Omental fat pad (tissue), 4 donors: ENCODE measurements around the gene TGFBR1. TPM values are rescaled to one million over a fixed set of nuclear protein-coding genes. Genes with fewer than 3 reads are reported as not detected.

ENCODE experiments used
- ATAC-seq: fragments of 150-250 bp; one replicate; pipeline ENCODE4 v1.9.1; 2016; ENCODE audit warnings: mild to moderate bottlenecking, moderate library complexity; ENCODE audit not compliant: low FRiP score
- DNase-seq: peaks from one replicate; pipeline ENCODE4 v3.0.0-alpha.2; 2019; ENCODE audit warnings: low spot score
- CTCF ChIP-seq, 3 donors: fragments of 450-650 bp; IDR thresholded peaks; one replicate each; pipeline ENCODE4 v1.5.1; 2016 to 2017; ENCODE audit warnings: antibody characterized with exemption in 3 of 3, mild to moderate bottlenecking in 3 of 3, moderate library complexity in 2 of 3
- total RNA-seq, 4 donors: library from RNA; depleted of rRNA; stranded (reverse); fragments of >200 nt; gene quantifications; one replicate each; pipeline ENCODE4 v1.1.0, GENCODE V29; 2016

Gene TGFBR1
- total RNA-seq, 4 donors from 2014 or later: 20.9 to 35.2 (median 30.9) TPM

DNA sequence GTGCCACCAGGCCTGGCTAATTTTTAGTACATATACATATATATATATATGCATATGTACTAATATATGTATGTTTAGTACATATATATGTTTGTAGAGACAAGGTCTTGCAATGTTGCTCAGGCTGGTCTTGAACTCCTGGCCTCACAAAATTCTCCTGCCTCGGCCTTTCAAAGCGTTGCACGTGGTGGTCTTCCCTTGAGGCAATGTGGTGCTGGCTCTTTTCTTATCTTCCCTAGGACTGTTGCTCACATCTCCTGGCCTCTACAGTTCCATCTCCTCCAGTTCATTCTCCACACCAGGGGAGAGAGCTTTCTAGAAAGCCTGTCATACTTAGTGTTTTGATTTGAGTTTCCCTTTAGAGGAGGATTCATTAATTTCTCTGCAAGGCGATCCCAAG lies 28.9 kb upstream of the TGFBR1 start:
- no peak for TF ChIP-seq CTCF (IDR thresholded peaks at IDR 0.05)
- DNase-seq: no peak
- no peak for ATAC-seq

DNA sequence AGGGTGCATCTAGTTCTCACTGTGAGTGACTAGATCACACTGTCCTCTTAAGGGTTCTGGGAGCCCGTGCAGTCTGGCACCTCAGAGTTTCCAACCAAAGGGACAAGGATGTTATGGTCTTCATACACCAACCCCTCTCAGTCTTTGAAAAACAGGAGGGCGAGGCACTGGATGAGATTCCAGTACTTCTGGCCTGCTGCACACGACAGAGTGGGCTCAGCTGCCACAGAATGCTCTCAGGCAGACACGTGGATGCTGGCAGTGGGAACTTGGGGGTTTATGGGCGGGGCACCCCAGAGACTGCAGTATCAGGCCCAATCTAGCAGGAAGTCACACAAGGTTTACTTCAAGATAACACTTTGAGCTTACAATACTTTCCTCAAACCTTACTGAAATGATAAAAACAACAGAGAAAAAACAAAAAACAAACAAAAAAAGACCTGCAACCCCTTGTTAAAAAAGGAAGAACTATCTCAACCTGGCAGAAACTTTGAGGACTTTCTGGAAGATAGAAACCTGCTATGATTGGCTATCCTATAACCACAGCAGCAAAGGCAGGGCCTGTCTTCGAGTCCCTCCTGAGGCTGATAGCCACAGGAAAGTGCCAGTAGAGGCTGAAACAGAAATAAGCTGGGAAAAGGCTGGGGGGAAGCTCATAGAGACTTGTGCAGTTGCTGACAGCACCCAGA lies 28.3 kb upstream of the TGFBR1 start:
- no peak for ATAC-seq
- TF ChIP-seq CTCF (IDR thresholded peaks at IDR 0.05): no peak
- DNase-seq: no peak

GRCh38 chr9:99078717-99079116 lies 26.2 kb upstream of the TGFBR1 start:
- no peak for ATAC-seq
- no peak for DNase-seq
- no peak for TF ChIP-seq CTCF (IDR thresholded peaks at IDR 0.05)

DNA sequence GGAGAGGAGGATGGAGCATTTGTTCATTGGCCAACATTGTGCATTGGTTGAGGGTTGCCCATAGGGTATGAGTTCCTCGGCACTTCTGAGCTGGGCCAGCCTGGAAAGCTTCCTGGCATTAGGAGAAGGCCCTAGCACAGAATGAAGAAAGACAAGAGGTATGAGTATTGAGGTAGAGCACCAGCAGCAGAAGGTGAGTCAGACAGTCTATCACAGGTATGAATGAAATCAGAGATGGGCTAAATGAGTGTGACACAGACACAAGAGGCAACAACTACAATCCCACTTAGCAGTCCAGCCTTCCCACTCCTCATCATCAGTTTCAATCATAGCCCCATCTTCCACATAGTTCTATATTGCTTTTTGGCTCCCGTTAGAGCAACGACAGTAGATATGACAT lies 25.4 kb upstream of the TGFBR1 start:
- ATAC-seq (no peak), DNase-seq (no peak)

GRCh38 chr9:99083051-99083450 lies 21.9 kb upstream of the TGFBR1 start:
- DNase-seq (no peak), ATAC-seq (no peak)
- no peak for TF ChIP-seq CTCF (IDR thresholded peaks at IDR 0.05)

More for the DNA sequence above, 25.4 kb upstream of the TGFBR1 start:
- TF ChIP-seq CTCF (IDR thresholded peaks at IDR 0.05): no peak

DNA sequence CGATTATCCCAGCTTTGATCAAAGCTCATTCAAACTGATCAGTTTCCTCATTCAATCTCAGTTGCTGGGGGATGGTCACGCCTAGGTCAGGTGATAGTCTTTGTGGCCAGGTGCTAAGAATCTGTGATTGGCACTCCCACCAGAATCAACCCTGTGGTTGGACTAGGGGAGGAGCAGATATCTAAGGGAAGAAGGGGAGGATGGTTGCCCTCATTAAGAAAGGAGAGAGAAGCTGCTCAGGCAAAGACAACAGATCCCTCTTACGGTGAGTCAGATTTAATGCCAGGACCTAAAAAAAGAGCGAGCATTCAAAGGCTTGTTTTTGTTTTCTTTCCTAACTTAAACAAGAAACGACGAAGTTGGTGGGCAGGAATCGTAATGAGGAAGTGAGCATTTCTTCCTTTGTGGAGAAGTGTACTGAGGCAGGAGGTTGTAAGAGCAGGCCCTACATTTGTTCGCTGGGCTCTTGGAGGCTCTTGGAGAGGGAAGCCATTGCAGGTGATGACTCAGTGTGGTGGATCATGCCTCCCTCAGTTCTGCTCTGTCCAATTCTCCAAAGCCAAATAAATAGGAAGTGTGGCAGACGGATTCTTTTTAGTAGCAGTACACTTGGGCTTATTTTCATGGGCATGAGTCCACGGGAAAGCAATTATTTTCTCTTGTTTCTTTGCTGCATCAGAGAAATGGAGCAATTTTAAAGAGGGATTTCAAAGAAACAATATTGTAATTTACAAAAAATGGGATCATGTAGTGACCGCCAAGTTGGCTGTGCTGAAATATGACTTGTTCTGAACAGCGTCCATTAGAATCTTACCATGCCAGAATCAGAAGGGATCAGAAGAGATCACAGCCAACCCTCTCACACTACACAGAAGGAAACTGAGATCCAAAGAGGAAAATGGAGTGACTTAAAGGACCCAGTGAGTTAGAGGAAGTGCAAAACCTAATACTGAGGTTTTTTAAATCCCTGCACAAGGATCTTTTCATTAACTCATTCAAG lies 18.7 kb upstream of the TGFBR1 start:
- ATAC-seq: no peak
- TF ChIP-seq CTCF (IDR thresholded peaks at IDR 0.05): no peak
- no peak for DNase-seq
